HG02610 (cell line): ENCODE measurements around the gene RABGAP1L.

ENCODE experiments used
- ATAC-seq: cut with Tn5 transposase; IDR thresholded peaks from one replicate; pipeline ENCODE4 v1.9.1; 2021; ENCODE audit warnings: mild to moderate bottlenecking, moderate library complexity; ENCODE audit not compliant: unreplicated experiment

RABGAP1L gene

GRCh38 chr1:174898102-174898797 lies 738.9 kb downstream of the RABGAP1L start:
- no peak for ATAC-seq

DNA sequence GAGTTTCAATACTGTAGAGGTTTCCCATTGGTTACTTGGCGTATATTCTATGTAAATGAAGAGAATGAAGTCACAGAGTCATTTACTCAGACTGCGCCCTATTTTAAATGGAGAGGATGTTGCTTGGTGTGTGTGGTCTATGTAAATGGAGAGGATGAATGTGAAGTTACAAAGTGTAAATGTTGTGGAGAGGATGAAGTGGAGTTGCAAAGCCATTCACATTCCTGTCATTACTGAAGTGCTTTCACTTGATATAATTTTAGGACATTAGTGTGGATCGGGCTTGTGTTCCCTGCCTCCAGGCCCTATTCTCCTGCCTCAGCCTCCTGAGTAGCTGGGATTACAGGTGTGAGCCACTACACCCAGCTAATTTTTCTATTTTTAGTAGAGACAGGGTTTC lies 741.0 kb downstream of the RABGAP1L start:
- no peak for ATAC-seq

- no peak for ATAC-seq
Measured at GRCh38 chr1:174902531-174903099, 743.3 kb downstream of the RABGAP1L start.

DNA sequence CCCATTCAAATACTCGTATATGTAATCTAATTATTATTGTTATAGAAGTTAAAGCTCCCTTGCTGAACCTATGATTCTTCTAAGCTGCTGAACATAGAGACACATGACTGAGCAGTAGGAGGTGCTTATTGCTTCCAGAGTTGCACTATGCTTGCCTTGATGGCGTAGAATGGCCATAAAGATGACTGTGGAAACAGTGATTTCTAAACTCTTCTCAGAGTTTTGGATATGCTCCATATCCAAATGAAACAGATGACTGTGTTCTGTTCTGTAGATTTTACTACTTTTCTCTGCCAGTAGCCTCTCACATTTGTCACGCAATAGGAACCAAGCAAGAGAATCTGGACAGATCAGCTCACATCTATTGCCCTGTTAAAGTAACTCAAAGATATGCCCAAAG lies 752.3 kb downstream of the RABGAP1L start:
- no peak for ATAC-seq

GRCh38 chr1:174912264-174912663 lies 752.9 kb downstream of the RABGAP1L start:
- ATAC-seq: peak; percentile 63

DNA sequence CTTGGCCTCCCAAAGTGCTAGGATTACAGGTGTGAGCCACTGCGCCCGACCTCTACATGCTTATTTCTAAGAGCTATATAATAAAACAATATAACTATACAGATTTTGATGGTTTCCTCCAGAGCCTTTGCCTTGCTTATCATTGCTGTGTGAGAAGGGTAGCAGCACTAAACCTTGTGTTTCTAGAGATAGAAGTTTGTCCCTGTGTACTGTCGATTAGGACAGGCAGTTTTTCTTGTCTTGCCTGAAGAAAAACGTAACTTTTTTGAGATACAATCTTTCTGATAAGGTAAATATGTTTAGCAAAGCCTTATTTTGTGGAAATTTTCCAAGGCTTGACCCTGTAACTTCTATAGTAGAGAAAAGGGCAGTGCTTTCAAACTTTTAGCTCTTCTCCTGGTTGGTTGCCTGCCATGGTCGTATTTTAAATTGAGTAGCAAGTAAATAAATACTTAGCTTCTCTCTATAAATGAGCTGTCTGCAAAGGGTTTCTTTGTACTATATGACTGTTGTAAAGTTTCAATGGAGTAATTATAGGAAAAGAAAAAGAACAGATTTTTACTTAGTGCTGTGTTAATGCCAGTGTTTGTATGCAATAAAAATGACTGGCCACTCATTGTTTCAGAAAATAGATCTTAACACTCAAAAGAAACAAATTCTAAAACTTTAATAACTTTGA lies 754.0 kb downstream of the RABGAP1L start:
- no peak for ATAC-seq

GRCh38 chr1:174914991-174915390 lies 755.7 kb downstream of the RABGAP1L start:
- ATAC-seq: no peak

DNA sequence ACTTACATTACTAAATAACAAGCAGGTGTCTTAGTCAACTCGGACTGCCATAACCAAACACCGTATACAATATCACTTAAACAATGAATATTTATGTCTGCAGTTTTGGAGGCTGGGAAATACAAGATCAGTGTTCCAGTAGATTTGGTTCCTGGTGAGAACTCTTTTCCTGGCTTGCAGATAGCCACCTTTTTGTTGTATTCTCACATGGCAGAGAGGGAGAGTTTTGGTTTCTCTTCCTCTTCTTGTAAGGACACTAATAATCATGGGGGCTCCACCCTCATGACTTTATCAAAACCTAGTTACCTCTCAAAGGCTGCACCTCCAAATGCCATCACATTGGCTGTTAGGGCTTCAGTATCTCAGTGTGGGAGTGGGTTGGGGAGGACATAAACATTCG lies 757.5 kb downstream of the RABGAP1L start:
- ATAC-seq: no peak

DNA sequence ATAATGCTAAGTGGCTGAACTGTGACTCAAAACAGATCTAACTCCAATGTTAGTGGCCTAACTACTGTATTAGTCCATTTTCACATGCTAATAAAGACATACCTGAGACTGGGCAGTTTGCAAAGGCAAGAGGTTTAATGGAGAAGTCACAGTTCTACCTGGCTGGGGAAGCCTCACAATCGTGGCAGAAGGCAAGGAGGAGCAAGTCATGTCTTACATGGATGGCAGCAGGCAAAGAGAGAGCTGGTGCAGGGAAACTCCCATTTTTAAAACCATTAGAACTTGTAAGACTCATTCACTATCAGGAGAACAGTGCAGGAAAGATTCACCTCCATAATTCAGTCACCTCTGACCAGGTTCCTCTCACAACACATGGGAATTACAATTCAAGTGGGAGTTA lies 760.8 kb downstream of the RABGAP1L start:
- no peak for ATAC-seq

DNA sequence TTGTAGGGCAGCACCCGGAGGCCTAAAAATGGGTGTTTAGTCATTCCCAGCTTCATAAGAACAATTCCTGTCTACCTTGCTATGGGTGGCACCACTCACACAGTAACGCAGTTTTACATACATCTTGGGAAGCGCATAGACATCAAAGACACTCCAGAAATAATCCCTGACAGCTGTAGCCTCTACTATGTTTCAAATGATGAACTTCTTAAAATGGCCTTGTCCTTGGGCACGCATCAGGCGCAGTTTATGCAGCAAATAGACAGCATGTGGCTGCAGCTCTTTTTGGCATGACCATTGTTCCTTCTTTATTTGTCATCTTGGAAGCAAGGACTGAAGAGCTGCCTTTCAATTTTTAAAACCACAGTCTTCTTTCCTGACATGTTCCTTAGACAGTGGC lies 762.8 kb downstream of the RABGAP1L start:
- ATAC-seq: no peak

DNA sequence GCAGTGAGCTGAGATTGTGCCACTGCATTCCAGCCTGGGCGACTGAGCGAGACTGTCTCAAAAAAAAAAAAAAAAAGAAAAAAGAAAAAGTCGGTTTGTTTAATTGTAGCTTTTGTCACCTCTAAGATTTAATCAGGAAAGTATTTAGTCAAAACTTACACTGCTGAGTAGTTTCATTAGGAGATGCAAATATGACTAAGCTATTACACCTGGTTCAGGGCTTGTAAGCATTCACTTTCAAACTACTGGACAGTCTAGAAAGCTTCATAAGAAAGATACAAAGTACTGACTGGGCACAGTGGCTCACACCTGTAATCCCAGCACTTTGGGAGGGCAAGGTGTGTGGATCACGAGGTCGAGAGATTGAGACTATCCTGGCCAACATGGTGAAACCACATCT lies 764.5 kb downstream of the RABGAP1L start:
- peak; percentile 61 for ATAC-seq

- ATAC-seq: no peak
Measured at GRCh38 chr1:174928541-174928940, 769.2 kb downstream of the RABGAP1L start.

- no peak for ATAC-seq
Measured at GRCh38 chr1:174931214-174931613, 771.9 kb downstream of the RABGAP1L start.

GRCh38 chr1:174932587-174932986 lies 773.3 kb downstream of the RABGAP1L start:
- ATAC-seq: no peak

DNA sequence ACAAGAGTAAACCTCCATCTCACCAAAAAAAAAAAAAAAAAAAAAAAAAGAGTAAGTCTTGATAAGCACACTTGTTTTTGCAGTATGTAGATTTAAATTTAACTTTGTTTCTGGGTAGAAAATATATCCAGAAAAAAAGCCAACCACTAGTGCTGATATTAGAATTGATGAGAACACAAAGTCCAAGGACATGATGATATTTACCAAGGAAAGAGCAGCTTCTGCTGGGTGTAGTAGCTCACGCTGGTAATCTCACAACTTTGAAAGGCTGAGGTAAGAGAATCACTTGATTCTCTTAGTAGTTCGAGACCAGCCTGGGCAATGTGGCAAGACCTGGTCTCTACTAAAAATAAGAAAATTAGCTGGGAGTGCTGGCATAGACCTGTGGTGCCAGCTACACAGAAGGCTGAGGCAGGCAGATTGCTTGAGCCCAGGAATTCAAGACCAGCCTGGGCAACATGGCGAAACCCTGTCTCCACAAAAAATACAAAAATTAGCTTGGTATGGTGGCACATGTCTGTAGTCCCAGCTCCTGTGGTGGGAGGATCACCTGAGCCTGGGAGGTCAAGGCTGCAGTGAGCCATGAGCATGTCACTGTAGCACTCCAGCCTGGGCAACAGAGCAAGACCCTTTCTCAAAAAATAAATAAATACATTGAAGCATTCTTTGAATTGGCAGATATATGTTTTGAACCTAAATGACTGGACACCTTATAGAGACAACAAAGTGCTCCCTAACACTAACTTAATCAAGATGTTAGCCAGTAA lies 776.8 kb downstream of the RABGAP1L start:
- no peak for ATAC-seq

- peak; percentile 72 for ATAC-seq
Measured at GRCh38 chr1:174938281-174939007, 779.1 kb downstream of the RABGAP1L start.

GRCh38 chr1:174939775-174940545 lies 780.6 kb downstream of the RABGAP1L start:
- no peak for ATAC-seq

GRCh38 chr1:174940646-174941175 lies 781.4 kb downstream of the RABGAP1L start:
- ATAC-seq: no peak

DNA sequence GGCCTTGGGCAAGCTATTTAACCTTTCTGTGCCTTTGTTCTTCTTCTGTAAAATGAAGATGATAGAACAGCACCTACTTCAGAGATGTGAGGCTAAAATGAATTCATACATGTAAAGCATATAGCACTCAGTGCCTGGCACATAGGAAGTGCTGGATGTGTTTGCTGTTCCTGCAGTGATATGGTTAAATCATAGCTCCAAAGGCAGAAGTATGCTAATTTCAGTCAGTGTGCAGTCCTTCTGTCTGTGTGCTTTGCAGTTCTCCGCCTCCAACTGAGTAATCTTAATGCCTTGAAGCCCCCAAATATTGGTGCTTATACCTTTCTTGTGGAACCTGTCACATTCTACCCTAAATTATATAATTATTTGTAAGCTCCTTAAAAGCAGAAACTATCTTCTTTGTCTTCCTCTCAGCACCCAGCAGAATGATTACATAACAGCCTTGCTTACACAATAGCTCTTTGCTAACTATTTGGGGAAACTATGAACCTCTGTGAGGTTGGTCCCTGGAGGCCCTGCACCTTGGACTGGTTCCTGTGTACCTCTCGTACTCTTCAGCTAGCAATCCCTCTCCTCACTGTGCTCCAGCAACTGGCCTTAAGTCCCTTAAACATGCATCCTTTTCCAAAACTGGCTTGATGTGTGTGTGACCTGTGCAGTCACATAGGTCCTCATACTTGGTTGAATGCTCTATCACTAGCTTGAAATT lies 783.4 kb downstream of the RABGAP1L start:
- no peak for ATAC-seq
